HepG2 (cell line): ENCODE results near the gene MUL1. TPM values are rescaled to one million over a fixed set of nuclear protein-coding genes. Genes with fewer than 3 reads are reported as not detected.
A peak's percentile ranks its signal among the peaks of the same experiment; 100 is the strongest.

Experiments used
- BRD4 ChIP-seq: sonication (generic); formaldehyde crosslinking; IDR thresholded peaks from 2 replicates; pipeline ENCODE4 v1.4.0; 2020; ENCODE audit warnings: missing genetic modification reagents
- EP300 ChIP-seq, 3 experiments: sonication (generic) in 1 of 3; formaldehyde crosslinking in 1 of 3; IDR thresholded peaks; 2 replicates each; pipeline versions ENCODE4 v1.5.1 to v1.6.1; 2011 to 2020; ENCODE audit warnings: low read depth in 2 of 3, low read length in 2 of 3, borderline replicate concordance in 1 of 3, improper control_type of control experiment in 1 of 3, mild to moderate bottlenecking in 1 of 3, missing genetic modification reagents in 1 of 3, moderate library complexity in 1 of 3
- HNRNPLL ChIP-seq: fragments of 200-400 bp; formaldehyde crosslinking; IDR thresholded peaks from 2 replicates; pipeline ENCODE4 v1.6.1; 2017; ENCODE audit warnings: mild to moderate bottlenecking, low read depth, low read length; ENCODE audit not compliant: poor library complexity, severe bottlenecking
- IKZF4 ChIP-seq: sonication (generic); formaldehyde crosslinking; IDR thresholded peaks from 2 replicates; pipeline ENCODE4 v1.5.1; 2020; ENCODE audit warnings: borderline replicate concordance, mild to moderate bottlenecking, low read depth, missing genetic modification reagents; ENCODE audit errors: not compliant biosample characterization
- NBN ChIP-seq: fragments of 450-650 bp; conservative IDR thresholded peaks from 2 replicates; pipeline ENCODE4 v1.6.1; 2017
- PHF5A ChIP-seq: IDR thresholded peaks from one replicate; pipeline ENCODE4 v1.6.1; 2018; ENCODE audit warnings: low read depth, missing genetic modification reagents; ENCODE audit not compliant: unreplicated experiment
- RBAK ChIP-seq: sonication (generic); formaldehyde crosslinking; IDR thresholded peaks from 2 replicates; pipeline ENCODE4 v1.5.1; 2020; ENCODE audit warnings: mild to moderate bottlenecking, missing genetic modification reagents
- REL ChIP-seq: sonication (generic); formaldehyde crosslinking; conservative IDR thresholded peaks from 2 replicates; pipeline ENCODE4 v1.8.0; 2022; ENCODE audit warnings: mild to moderate bottlenecking, missing genetic modification reagents, moderate library complexity
- REXO4 ChIP-seq: sonication (generic); formaldehyde crosslinking; IDR thresholded peaks from 2 replicates; pipeline ENCODE4 v1.8.0; 2022; ENCODE audit warnings: missing genetic modification reagents, mild to moderate bottlenecking, borderline replicate concordance
- TAF1 ChIP-seq: sonication (generic); formaldehyde crosslinking; IDR thresholded peaks from 2 replicates; pipeline ENCODE4 v1.4.0; 2020; ENCODE audit warnings: missing genetic modification reagents
- ZBTB1 ChIP-seq: sonication (generic); formaldehyde crosslinking; IDR thresholded peaks from 2 replicates; pipeline ENCODE4 v1.4.0; 2020; ENCODE audit warnings: missing genetic modification reagents, borderline replicate concordance
- ZFP36L2 ChIP-seq: sonication (generic); formaldehyde crosslinking; IDR thresholded peaks from 2 replicates; pipeline ENCODE4 v1.4.0; 2020; ENCODE audit warnings: missing genetic modification reagents
- ZNF605 ChIP-seq: sonication (generic); formaldehyde crosslinking; IDR thresholded peaks from 2 replicates; pipeline ENCODE4 v1.8.0; 2022; ENCODE audit warnings: mild to moderate bottlenecking, missing genetic modification reagents
- polyA plus RNA-seq, 8 experiments: library from polyadenylated mRNA; depleted of rRNA in 3 of 8; stranded (reverse) in 7 of 8; unstranded in 1 of 8; fragments of >200 nt; fragmentation: Illumina TruSeq in 4 of 8; extraction: Trizol in 4 of 8; gene quantifications; 2 replicates each; pipeline versions ENCODE4 v1.2.1 to v1.2.3, GENCODE V29; 2011 to 2016; ENCODE audit warnings: low read depth in 4 of 8, missing spikeins in 1 of 8, mixed read lengths in 1 of 8; ENCODE audit not compliant: insufficient read depth in 1 of 8
- total RNA-seq, 5 experiments: library from RNA; depleted of rRNA; stranded (reverse); fragments of >200 nt; fragmentation: Illumina TruSeq; extraction: Trizol; gene quantifications; 2 replicates each; pipeline ENCODE4 v1.2.3, GENCODE V29; 2016; ENCODE audit warnings: low read depth in 1 of 5
- TF ChIP-seq, protein P1 (sequence below): sonication (generic); formaldehyde crosslinking; conservative IDR thresholded peaks from 2 replicates; pipeline ENCODE4 v1.4.0; 2020; ENCODE audit warnings: missing genetic modification reagents
- TF ChIP-seq, protein P2 (sequence below): IDR thresholded peaks from 2 replicates; pipeline ENCODE4 v1.6.1; 2016; ENCODE audit warnings: mild to moderate bottlenecking, missing biosample characterization, missing genetic modification reagents
- TF ChIP-seq, protein P3 (sequence below): sonication (generic); formaldehyde crosslinking; IDR thresholded peaks from 2 replicates; pipeline ENCODE4 v1.5.0; 2020; ENCODE audit warnings: missing genetic modification reagents, mild to moderate bottlenecking, borderline replicate concordance
- TF ChIP-seq, protein P4 (sequence below): sonication (generic); formaldehyde crosslinking; IDR thresholded peaks from 2 replicates; pipeline ENCODE4 v1.4.0; 2020; ENCODE audit warnings: missing genetic modification reagents, borderline replicate concordance
- TF ChIP-seq, protein P5 (sequence below): sonication (generic); formaldehyde crosslinking; IDR thresholded peaks from 2 replicates; pipeline ENCODE4 v1.5.0; 2020; ENCODE audit warnings: missing genetic modification reagents
- TF ChIP-seq, protein P6 (sequence below): sonication (generic); formaldehyde crosslinking; IDR thresholded peaks from 2 replicates; pipeline ENCODE4 v1.5.0; 2020; ENCODE audit warnings: missing genetic modification reagents

MUL1 gene
- total and polyA plus RNA-seq, 2 of the 13 experiments (the other 11 are each of a cell fraction or from before 2014, with no cell fraction given) = 21.5 to 26.5 TPM

DNA sequence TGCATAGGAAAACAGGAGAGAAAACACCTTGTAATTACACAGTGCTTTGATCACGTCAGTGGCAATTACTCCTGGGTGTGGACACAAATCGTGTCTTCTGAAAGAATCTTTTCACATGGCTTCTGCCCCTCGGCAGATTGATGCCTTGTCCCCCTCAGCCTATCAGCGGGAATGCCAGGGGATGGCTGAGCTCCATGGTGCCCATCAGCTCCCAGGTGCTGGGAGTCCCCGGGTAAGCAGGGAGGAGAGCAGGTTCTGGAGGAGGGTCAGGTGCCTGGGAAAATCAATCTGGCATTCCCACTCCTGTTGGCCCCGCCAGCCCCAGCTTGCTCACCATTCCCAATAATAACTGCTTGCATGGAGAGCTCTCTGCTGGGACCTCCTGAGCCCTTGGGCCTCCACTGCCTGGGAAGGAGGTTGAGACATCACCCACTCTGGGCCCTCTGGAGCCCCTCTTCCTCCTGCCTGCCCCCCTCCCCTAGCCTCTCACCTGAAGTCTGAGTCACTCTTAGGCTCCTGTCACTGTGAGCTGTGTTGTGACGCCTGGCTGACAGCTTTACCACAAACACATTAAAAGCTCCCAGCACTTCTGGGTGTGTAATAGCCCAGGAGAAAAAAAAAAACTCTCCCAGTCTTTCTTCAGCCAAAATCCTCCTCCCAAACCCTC is 26.9 kb downstream of the MUL1 start (continued):
- TF ChIP-seq, protein P1, sequence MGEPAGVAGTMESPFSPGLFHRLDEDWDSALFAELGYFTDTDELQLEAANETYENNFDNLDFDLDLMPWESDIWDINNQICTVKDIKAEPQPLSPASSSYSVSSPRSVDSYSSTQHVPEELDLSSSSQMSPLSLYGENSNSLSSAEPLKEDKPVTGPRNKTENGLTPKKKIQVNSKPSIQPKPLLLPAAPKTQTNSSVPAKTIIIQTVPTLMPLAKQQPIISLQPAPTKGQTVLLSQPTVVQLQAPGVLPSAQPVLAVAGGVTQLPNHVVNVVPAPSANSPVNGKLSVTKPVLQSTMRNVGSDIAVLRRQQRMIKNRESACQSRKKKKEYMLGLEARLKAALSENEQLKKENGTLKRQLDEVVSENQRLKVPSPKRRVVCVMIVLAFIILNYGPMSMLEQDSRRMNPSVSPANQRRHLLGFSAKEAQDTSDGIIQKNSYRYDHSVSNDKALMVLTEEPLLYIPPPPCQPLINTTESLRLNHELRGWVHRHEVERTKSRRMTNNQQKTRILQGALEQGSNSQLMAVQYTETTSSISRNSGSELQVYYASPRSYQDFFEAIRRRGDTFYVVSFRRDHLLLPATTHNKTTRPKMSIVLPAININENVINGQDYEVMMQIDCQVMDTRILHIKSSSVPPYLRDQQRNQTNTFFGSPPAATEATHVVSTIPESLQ (CRISPR knock-in tag) = no peak
- TF ChIP-seq EP300 (IDR thresholded peaks at IDR 0.05; ENCODE audit: low read depth in 2 of 2, low read length in 2 of 2) (no peak), EP300 (CRISPR knock-in tag; IDR thresholded peaks at IDR 0.05; ENCODE audit: borderline replicate concordance) (no peak), ZNF605 (CRISPR knock-in tag) (no peak), NBN (no peak), REL (0 out of 2 replicates have a peak, but pooled peaks have one; percentile 22), IKZF4 (CRISPR knock-in tag) (no peak), PHF5A (CRISPR knock-in tag) (no peak), HNRNPLL (peak; percentile 22), REXO4 (CRISPR knock-in tag) (no peak), RBAK (CRISPR knock-in tag) (no peak), BRD4 (CRISPR knock-in tag) (no peak), ZBTB1 (CRISPR knock-in tag) (no peak), TAF1 (CRISPR knock-in tag) (no peak; the same call in 1 of the 2 replicates), ZFP36L2 (CRISPR knock-in tag) (no peak)
- TF ChIP-seq, protein P2, sequence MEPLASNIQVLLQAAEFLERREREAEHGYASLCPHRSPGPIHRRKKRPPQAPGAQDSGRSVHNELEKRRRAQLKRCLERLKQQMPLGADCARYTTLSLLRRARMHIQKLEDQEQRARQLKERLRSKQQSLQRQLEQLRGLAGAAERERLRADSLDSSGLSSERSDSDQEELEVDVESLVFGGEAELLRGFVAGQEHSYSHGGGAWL (CRISPR knock-in tag) = no peak
- TF ChIP-seq, protein P3, sequence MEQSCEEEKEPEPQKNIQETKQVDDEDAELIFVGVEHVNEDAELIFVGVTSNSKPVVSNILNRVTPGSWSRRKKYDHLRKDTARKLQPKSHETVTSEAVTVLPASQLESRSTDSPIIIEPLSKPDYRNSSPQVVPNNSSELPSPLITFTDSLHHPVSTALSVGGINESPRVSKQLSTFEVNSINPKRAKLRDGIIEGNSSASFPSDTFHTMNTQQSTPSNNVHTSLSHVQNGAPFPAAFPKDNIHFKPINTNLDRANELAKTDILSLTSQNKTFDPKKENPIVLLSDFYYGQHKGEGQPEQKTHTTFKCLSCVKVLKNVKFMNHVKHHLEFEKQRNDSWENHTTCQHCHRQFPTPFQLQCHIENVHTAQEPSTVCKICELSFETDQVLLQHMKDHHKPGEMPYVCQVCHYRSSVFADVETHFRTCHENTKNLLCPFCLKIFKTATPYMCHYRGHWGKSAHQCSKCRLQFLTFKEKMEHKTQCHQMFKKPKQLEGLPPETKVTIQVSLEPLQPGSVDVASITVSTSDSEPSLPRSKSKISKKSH = no peak
- TF ChIP-seq, protein P4, sequence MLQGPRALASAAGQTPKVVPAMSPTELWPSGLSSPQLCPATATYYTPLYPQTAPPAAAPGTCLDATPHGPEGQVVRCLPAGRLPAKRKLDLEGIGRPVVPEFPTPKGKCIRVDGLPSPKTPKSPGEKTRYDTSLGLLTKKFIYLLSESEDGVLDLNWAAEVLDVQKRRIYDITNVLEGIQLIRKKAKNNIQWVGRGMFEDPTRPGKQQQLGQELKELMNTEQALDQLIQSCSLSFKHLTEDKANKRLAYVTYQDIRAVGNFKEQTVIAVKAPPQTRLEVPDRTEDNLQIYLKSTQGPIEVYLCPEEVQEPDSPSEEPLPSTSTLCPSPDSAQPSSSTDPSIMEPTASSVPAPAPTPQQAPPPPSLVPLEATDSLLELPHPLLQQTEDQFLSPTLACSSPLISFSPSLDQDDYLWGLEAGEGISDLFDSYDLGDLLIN (CRISPR knock-in tag) = no peak
- TF ChIP-seq, protein P5, sequence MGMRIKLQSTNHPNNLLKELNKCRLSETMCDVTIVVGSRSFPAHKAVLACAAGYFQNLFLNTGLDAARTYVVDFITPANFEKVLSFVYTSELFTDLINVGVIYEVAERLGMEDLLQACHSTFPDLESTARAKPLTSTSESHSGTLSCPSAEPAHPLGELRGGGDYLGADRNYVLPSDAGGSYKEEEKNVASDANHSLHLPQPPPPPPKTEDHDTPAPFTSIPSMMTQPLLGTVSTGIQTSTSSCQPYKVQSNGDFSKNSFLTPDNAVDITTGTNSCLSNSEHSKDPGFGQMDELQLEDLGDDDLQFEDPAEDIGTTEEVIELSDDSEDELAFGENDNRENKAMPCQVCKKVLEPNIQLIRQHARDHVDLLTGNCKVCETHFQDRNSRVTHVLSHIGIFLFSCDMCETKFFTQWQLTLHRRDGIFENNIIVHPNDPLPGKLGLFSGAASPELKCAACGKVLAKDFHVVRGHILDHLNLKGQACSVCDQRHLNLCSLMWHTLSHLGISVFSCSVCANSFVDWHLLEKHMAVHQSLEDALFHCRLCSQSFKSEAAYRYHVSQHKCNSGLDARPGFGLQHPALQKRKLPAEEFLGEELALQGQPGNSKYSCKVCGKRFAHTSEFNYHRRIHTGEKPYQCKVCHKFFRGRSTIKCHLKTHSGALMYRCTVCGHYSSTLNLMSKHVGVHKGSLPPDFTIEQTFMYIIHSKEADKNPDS (CRISPR knock-in tag) = no peak
- TF ChIP-seq, protein P6, sequence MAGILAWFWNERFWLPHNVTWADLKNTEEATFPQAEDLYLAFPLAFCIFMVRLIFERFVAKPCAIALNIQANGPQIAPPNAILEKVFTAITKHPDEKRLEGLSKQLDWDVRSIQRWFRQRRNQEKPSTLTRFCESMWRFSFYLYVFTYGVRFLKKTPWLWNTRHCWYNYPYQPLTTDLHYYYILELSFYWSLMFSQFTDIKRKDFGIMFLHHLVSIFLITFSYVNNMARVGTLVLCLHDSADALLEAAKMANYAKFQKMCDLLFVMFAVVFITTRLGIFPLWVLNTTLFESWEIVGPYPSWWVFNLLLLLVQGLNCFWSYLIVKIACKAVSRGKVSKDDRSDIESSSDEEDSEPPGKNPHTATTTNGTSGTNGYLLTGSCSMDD = no peak
